ENCODE results near the gene RBFOX2.
"Not testable (repeated sequence)": the region's sequence is repeated elsewhere in the genome, so short reads cannot be mapped to it uniquely, and the experiment has no call there.

Gene RBFOX2

DNA sequence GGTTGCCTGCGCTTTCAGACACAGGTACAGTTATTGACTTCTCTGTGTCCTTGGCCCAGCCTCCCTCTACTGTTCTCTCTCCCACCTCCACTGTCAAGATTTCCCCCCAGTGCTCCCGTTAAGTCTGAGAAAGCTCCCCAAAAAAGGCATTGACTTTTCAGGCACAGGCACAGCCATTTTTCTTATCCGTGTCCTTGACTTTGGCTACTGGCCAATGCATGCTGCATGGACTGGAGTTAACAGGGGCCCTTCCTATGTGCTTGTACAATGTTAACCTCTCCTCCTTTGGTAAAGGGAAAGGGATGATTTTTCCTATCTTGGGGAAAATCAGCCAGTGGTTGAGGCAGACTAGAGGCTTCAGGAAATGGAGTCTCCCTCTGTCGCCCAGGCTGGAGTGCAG, 306.7 kb downstream of the RBFOX2 start:
- in situ Hi-C loops (cut with MboI; ENCODE audit: low sequenced_read_pairs), result no loop called here

DNA sequence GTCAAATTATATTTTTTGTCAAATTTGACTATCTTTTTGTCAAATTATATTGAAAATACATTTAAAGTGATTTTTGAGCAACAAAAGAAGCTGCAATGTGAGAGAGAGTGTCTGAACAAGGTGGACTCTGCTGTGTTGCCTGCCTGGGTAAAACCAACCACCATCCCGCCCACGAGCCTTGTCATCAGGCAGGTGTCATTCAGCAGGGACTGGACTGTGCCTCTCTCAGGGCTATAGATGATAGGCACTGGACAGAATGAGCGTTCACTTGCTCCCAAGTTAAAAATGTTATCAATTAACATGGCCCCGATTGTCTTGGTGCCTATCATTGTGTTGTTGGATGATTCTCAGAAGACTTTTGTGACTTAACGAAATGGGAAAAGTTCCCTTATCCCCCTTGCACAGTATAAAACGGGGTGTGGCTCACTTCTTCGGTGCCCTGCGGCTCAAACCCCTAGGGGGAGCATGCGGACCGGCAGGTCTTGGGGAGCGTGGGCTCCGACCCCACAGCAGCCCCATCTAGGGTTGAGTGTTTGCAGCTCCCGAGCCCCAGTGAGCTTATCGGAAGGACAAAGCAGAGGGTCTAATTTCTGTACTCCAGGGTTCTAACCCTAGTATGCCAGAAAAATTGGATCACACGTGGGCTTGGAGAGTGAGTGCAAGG, 309.3 kb downstream of the RBFOX2 start:
- in situ Hi-C loops (cut with MboI; ENCODE audit: low sequenced_read_pairs), result no loop called here

DNA sequence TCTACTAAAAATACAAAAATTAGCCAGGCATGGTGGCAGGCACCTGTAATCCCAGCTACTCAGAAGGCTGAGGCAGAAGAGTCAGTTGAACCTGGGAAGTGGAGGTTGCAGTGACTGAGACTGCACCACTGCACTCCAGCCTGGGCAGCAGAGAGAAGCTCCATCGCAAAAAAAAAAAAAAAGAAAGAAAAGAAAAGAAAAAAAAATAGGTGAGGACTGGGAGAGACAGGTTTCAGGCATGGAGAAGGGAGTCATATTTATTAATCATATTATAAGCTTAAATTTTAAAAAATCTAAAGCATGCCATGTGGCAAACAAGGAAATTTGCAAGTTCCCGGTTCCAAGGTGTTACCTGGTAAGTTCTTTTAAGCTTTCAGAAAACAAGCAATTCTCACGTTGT, 311.1 kb downstream of the RBFOX2 start, which contains the start of gene APOL5:
Gene APOL5, plus strand, starts transcription at position 301 of the 400 bp plus-strand sequence. Its CDS starts 0 bp downstream, at position 301.
- in situ Hi-C loops (cut with MboI; ENCODE audit: low sequenced_read_pairs), result no loop called here

DNA sequence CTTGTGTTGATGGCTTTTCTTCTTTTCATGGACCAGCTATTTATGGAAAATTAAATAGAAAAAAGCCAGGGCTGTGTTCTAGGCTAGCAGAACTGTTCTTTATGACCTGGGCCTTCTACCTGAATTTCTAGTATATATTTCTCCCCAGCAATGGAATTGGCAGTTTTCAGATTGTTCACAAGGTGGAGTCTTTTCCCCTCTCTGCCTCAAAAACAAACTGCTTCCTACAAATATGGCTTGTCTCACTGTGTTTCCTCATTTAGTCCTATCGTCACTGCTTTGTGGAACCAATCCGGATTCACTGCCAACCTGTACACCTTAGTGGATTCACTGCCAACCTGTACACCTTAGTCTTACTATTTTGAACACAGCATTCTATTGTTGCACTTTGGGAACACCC, 316.0 kb downstream of the RBFOX2 start:
- in situ Hi-C loops (cut with MboI; ENCODE audit: low sequenced_read_pairs), result no loop called here

DNA sequence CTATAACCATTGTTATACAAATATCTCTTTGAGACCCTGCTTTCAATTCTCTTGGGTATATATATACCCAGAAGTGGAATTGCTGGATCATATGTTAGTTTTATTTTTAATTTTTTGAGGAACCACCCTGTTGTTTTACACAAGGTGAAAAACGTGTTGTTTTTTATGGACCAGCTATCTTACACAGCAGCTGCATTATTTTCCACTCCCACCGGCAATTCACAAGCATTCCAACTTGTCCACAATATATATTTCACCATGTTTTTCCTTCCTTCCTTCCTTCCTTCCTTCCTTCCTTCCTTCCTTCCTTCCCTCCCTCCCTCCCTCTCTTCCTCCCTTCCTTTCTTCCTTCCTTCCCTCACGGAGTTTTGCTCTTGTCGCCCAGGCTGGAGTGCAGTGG, 317.3 kb downstream of the RBFOX2 start:
- in situ Hi-C loops (cut with MboI; ENCODE audit: low sequenced_read_pairs), result no loop called here

DNA sequence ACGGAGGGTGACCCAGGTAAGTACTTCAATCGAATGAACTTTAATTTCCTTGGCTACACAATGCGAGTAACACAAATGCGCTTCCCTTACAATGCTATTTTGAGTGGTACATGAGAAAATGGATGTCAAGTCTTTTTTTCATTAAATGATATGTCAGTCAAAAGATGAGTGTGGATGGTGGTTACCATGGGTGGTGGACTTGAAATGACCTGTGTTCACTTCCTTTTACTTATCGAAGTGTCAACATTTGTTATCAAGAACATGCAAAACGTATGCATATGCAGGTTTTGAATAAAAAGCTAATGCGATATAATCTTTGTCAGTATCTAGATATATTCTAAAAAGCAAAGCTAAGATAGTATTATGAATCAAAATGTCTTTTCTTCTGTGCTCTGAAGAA, 319.7 kb downstream of the RBFOX2 start:
- in situ Hi-C loops (cut with MboI; ENCODE audit: low sequenced_read_pairs), result no loop called here

DNA sequence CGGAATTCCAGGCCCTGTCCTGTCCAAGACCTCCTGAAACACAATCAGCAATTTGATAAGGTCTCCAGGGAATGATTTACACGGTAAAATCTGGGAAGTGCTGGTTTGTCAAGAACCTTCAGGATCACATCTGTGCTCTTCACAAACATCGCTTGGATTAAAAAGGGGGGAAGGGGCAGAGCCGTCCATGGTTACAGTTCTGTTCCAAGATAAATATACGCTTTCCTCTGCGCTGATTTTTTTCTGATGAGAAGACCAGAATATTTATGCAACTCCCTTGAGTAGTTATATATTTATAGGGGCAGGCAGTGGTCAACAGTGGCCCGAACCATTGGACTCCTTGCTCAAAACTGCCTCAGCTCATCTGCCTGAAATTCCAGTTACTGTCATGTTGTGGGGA, 320.2 kb downstream of the RBFOX2 start:
- in situ Hi-C loops (cut with MboI; ENCODE audit: low sequenced_read_pairs), result no loop called here

DNA sequence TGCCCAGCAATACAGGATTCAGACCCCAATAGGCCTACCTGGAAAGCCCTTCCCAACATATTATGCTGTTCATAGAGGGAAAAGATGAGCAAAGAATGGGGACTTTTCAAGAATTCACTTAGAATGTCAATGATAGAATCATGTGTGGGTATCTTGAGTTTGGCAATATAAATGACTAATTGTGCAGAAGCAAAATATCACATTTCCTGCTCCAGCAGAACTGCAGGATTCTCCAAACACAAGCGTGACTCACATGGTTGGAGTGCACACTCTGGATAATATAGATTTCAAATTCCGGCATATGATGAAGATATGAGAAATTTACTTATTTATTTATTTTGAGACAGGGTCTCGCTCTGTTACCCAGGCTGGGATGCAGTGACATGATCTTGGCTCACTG, 323.5 kb downstream of the RBFOX2 start:
- in situ Hi-C loops (cut with MboI; ENCODE audit: low sequenced_read_pairs), result no loop called here

DNA sequence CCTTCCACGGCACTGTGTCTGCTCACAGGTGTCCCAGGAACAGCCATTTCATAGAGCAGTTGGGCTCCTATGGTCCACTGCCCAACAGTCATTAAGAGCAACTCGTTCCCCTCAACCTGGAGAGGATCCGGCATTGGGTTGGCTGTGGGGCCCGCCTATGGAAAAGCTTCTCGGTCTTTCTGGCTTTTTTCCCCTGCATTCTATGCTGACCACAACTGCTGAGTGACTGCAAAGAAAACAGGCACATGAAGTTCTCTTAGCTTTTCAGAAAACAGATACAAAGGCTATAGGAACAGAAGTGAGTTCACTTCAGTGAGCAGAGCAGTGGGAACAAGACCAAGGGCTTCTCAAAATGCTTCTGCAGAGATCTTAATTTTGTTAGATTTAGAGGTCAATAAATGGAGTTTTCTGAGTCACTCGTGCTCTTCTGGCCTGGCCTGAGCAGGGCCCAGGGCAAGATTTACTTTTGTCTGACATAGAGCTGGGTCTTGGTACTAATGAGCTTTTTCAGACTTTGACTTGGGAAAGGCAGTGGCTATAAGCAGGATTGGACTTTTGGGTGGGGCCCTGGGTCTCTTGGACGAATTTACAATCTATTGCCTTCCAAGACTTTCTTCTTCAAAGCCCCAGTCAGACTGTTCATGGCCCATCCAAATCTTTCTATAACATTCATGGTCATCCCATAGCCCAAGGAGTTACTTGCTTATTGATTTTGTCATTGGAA, 324.6 kb downstream of the RBFOX2 start:
- in situ Hi-C loops (cut with MboI; ENCODE audit: low sequenced_read_pairs), result no loop called here

DNA sequence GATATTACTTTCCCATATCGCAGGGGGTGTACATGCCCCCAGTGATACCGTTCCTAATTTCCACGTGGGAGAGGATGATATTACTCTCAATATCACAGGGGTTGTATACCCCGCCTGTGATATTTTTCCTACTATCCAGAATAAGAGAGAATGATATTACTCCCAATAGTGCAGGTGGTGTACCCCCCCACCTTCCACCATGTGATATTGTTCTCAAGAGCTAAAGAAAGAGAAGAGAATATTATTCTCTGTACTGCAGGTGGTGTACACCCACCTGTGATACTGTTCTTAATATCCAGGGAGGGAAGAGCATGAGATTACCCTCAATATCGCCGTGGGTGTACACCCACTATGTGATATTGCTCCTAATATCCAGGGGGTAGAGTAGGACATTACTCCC, 328.8 kb downstream of the RBFOX2 start:
- in situ Hi-C loops (cut with MboI; ENCODE audit: low sequenced_read_pairs), result not testable (repeated sequence)

DNA sequence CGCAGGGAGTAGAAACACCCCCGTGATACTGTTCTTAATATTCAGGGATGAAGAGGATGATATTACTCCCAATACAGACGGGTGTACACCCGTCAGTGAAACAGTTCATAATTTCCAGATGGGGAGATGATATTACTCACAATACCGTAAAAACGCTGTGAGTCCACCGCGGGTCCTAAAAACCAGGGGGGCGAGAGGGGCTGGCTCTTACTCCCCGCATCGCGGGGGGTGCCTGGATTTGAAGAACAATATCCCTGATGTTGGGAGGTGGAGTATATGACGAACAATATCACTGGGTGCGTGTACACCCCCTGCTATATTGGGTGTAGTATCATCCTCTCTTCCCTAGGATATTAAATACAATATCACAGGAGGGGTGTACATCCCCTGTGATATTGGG, 331.5 kb downstream of the RBFOX2 start:
- in situ Hi-C loops (cut with MboI; ENCODE audit: low sequenced_read_pairs), result no loop called here

DNA sequence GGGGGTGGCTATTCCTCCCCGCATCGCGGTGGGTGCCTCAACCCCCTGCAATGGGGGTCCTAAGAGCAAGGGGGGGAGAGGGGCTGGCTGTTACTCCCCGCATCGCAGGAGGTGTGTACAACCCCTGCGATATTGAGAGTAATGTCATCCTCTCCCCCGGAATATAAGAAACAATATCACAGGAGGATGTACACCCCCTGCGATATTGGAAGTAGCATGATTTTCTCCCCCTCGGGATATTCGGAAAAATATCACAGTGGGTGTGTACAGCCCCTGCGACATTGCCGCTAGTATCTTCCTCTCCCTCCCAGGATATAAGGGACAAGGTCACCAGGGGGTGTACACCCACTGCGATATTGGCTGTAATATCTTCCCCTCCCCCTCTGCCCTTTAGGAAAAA, 333.4 kb downstream of the RBFOX2 start:
- in situ Hi-C loops (cut with MboI; ENCODE audit: low sequenced_read_pairs), result no loop called here

DNA sequence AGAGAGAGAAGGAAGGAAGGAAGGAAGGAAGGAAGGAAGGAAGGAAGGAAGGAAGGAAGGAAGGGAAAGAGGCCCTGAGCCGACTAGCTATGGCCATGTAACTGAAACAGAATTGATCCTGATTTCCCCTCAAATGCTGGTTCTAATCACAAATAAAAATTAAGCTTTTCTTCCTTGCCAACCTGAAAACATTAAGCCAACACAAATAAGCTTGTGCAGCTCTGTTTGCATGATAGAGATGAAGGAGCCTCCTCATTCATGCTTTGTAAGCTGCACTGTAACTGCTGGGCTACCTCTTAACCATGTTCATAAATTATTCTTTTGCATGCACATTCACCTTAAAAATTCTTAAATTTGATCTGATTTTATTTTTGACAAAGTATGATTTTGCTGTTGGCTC, 338.6 kb downstream of the RBFOX2 start:
- in situ Hi-C loops (cut with MboI; ENCODE audit: low sequenced_read_pairs), result no loop called here

DNA sequence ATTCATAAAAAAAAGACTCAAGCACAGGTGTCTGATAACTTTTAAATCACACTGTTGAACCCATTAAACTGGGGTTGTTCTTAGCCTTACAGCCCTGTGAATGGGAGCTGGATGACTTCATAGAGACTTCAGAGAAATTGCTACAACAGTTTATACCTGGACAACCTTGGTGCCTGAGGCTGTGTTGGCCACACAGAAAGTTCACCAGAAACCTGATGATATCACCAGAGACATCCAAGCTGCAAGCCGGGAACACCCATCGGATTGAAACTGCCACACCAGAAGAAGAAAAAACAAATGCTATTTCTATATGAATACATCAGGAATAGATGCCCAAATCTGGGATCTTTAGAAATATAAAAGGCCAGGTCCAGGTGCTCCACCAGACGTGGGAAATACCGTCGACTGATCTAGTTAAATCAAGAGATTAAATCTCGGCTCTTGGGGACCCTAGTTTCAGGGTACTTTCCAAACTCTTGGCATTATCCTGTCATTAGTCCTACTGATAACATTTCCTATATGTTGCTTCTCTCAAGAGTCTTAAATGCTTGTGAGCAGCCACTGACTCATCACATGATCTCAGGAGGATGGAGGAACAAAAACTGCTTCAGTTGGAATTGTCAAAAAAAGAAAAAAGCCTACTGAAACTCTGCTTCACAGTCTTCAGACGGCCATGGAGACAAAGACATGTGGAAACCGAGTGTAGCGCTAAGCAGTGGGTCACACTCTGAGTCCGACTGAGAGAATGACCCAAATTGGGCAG, 339.5 kb downstream of the RBFOX2 start:
- in situ Hi-C loops (cut with MboI; ENCODE audit: low sequenced_read_pairs), result no loop called here
